ENCODE data around the gene SLC17A9. TPM values are rescaled to one million over a fixed set of nuclear protein-coding genes. Genes with fewer than 3 reads are reported as not detected.
A peak's percentile ranks its signal among the peaks of the same experiment; 100 is the strongest.

SLC17A9 gene
- total RNA-seq, 1 donor from 2014 or later: 15.2 TPM

DNA sequence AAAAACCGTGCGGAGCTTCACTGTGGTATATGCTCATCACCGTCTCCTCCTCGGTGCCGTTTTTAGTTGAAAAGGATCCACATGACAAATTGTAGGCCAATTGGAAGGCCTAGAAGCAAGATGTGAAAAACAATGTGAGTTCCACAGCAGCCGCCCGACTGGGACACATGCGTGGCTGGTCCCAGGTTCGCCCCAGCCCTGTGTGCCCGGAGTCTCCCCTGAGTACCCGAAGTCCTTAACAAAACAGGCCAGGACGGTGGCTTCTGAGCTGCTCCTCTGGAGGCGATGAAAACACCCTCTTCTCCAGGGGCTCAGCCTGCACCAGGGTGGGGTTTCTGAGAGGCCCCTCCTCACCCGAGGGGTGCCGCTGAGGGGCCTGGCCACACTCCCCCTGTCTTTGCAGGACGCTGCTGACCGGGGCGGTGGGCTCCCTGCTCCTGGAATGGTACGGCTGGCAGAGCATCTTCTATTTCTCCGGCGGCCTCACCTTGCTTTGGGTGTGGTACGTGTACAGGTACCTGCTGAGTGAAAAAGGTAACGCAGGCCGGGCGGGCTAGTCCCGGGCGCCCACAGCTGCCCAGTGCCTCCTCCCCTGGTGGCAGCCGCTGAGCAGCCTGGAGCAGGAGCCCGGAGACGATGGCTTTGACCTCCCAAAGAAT lies 9.8 kb downstream of the SLC17A9 start:
- H3K27me3 ChIP-seq: no peaks in the 10 kb centered on the region
- H3K9me3 ChIP-seq: no peaks in the 10 kb centered on the region
- intact Hi-C loops (cut with DNase I): no loop called here
- TF ChIP-seq CTCF (IDR thresholded peaks at IDR 0.05): no peak
- H3K36me3 ChIP-seq: no peaks in the 10 kb centered on the region
- no peak overlapping the region for H3K4me3 ChIP-seq
- H3K27ac ChIP-seq: no peak overlapping the region
- DNase-seq (no peak), ATAC-seq (no peak)
- H3K4me1 ChIP-seq: no peaks in the 10 kb centered on the region

DNA sequence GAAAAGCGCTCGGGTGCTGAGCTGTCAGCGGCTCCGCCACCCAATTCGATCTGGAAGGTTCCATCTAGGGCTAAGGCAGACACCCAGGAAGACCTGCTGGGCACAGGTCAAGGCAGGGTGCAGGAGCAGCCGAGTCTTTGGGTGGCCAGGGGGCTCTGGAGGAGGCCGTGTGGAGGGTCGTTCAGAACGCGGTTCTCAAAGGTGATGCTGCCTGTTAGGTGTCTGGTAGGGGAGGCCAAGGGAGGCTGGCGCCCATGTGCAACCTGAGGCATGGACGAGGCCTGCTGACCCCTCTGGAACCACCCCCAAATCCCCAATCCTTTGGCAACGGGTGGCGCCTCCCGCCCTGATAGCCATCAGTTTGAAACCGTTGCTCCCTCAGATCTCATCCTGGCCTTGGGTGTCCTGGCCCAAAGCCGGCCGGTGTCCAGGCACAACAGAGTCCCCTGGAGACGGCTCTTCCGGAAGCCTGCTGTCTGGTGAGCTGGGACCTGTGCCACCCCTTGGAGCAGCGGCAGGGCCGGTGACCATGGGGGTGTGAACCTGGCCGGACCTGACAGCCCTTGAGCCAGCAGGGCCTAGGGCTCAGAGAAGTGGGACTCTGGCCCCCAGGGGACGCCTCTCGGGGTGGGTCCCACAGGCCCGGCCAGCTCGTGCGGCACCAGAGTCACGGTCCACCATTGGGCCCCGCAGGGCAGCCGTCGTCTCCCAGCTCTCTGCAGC lies 10.5 kb downstream of the SLC17A9 start:
- Histone ChIP-seq H3K27me3 (no peaks in the 10 kb centered on the region), H3K27ac (no peak overlapping the region), H3K36me3 (no peaks in the 10 kb centered on the region), H3K9me3 (no peaks in the 10 kb centered on the region), H3K4me3 (no peak overlapping the region), H3K4me1 (no peaks in the 10 kb centered on the region)
- TF ChIP-seq CTCF (IDR thresholded peaks at IDR 0.05): no peak
- intact Hi-C loops (cut with DNase I): no loop called here
- DNase-seq: no peak
- ATAC-seq: no peak

GRCh38 chr20:62963614-62964397 lies 11.3 kb downstream of the SLC17A9 start:
- DNase-seq: no peak
- intact Hi-C loops (cut with DNase I): no loop called here
- no peaks in the 10 kb centered on the region for H3K36me3 ChIP-seq
- no peaks in the 10 kb centered on the region for H3K4me1 ChIP-seq
- H3K4me3 ChIP-seq: no peak overlapping the region
- H3K9me3 ChIP-seq: no peaks in the 10 kb centered on the region
- H3K27me3 ChIP-seq: no peaks in the 10 kb centered on the region
- ATAC-seq: no peak
- TF ChIP-seq CTCF (IDR thresholded peaks at IDR 0.05): no peak
- no peak overlapping the region for H3K27ac ChIP-seq

DNA sequence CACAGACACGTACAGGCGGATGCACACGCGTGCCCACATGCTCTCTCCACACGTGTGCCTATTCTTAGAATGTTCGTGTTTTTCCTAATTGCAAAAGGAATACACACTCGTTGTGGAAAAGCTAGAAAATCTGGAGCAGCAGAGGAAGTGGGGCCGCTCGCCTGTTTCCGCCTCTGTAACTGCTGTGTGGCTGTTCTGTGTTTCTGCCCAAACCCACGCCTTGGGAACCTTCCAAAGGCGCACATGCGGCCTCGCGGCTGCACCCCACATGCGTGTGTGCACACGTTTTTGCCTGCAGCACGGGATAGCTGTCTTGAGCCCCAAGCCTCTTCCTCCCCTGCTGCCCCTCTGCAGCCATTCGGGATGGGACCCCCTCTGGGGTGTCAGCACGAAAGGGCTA lies 12.2 kb downstream of the SLC17A9 start:
- ATAC-seq (no peak), DNase-seq (no peak)
- Histone ChIP-seq H3K4me1 (no peaks in the 10 kb centered on the region), H3K27ac (no peak overlapping the region), H3K9me3 (no peaks in the 10 kb centered on the region), H3K36me3 (no peaks in the 10 kb centered on the region), H3K27me3 (peaks cover 2% of the 10 kb centered on the region), H3K4me3 (no peak overlapping the region)
- intact Hi-C loops (cut with DNase I): no loop called here
- no peak for TF ChIP-seq CTCF (IDR thresholded peaks at IDR 0.05)

DNA sequence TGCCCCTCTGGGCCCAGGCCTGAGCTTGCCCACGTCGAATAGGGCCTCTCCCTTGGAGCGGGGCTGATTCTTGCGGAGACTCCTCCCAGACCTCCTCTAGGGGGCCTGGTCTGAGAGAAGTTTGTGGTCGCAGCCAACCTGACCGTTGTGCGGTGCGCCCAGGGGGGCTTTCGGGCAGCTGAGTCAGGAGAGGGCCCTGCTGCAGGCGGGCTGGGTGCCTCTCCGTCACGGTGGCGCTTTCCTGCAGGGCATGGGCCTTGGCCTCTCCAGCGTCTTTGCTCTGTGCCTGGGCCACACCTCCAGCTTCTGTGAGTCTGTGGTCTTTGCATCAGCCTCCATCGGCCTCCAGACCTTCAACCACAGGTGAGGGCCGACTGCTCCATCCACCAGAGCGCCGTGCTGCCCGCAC lies 12.9 kb downstream of the SLC17A9 start:
- no peak for TF ChIP-seq CTCF (IDR thresholded peaks at IDR 0.05)
- no peak overlapping the region for H3K27ac ChIP-seq
- no peak overlapping the region for H3K4me3 ChIP-seq
- ATAC-seq (no peak), DNase-seq (peak; percentile 65)
- H3K4me1 ChIP-seq: no peaks in the 10 kb centered on the region
- no peaks in the 10 kb centered on the region for H3K9me3 ChIP-seq
- peaks cover 7% of the 10 kb centered on the region for H3K27me3 ChIP-seq
- intact Hi-C loops (cut with DNase I): no loop called here
- H3K36me3 ChIP-seq: no peaks in the 10 kb centered on the region

Data from upper lobe of right lung (tissue), 1 donor.